NCI-H510A treated with DMSO at 0.1 percent for 48 hours (cell line): ENCODE results near the gene SLC6A7.
"Not testable (repeated sequence)": the region's sequence is repeated elsewhere in the genome, so short reads cannot be mapped to it uniquely, and the experiment has no call there.

Source experiments
- DNase-seq: peaks from one replicate; lab custom pipeline; 2025; lab: John Stamatoyannopoulos, UW

Gene SLC6A7

GRCh38 chr5:150243590-150243989, 53.7 kb downstream of the SLC6A7 start:
- DNase-seq = no peak

- DNase-seq = no peak
These were observed 54.3 kb downstream of the SLC6A7 start for GRCh38 chr5:150244209-150244608.

- no peak for DNase-seq
These were observed 55.4 kb downstream of the SLC6A7 start for GRCh38 chr5:150245111-150245789.

- no peak for DNase-seq
These were observed 55.9 kb downstream of the SLC6A7 start for GRCh38 chr5:150245808-150246207.

- no peak for DNase-seq
These were observed 56.6 kb downstream of the SLC6A7 start for GRCh38 chr5:150246429-150246828.

GRCh38 chr5:150246835-150247234, 57.0 kb downstream of the SLC6A7 start:
- no peak for DNase-seq

GRCh38 chr5:150247726-150248125, 57.9 kb downstream of the SLC6A7 start:
- DNase-seq = no peak

- not testable (repeated sequence) for DNase-seq
These were observed 58.6 kb downstream of the SLC6A7 start for GRCh38 chr5:150248493-150248892.

GRCh38 chr5:150248946-150249345, 59.1 kb downstream of the SLC6A7 start:
- DNase-seq = no peak

- DNase-seq = no peak
These were observed 59.9 kb downstream of the SLC6A7 start for GRCh38 chr5:150249744-150250143.

GRCh38 chr5:150251504-150251903, 61.6 kb downstream of the SLC6A7 start:
- no peak for DNase-seq

- DNase-seq = no peak
These were observed 62.6 kb downstream of the SLC6A7 start for GRCh38 chr5:150252489-150252888.

- no peak for DNase-seq
These were observed 63.8 kb downstream of the SLC6A7 start for GRCh38 chr5:150253416-150254208.

- DNase-seq = no peak
These were observed 64.5 kb downstream of the SLC6A7 start for GRCh38 chr5:150254363-150254762.

GRCh38 chr5:150254774-150255173, 64.9 kb downstream of the SLC6A7 start:
- no peak for DNase-seq

- DNase-seq = no peak
These were observed 66.0 kb downstream of the SLC6A7 start for GRCh38 chr5:150255659-150256409.

- DNase-seq = no peak
These were observed 66.7 kb downstream of the SLC6A7 start for GRCh38 chr5:150256410-150257064.

GRCh38 chr5:150257424-150257823, 67.6 kb downstream of the SLC6A7 start:
- no peak for DNase-seq

GRCh38 chr5:150258130-150258529, 68.3 kb downstream of the SLC6A7 start:
- DNase-seq = no peak
